NCI-H2196 treated with DMSO at 0.1 percent for 48 hours (cell line): Measurements from ENCODE around the gene HMGXB3.
A peak's percentile ranks its signal among the peaks of the same experiment; 100 is the strongest.

Source experiments
- DNase-seq: peaks from one replicate; lab custom pipeline; 2025; ENCODE audit not compliant: unreplicated experiment; lab: John Stamatoyannopoulos, UW

Gene HMGXB3, protein sequence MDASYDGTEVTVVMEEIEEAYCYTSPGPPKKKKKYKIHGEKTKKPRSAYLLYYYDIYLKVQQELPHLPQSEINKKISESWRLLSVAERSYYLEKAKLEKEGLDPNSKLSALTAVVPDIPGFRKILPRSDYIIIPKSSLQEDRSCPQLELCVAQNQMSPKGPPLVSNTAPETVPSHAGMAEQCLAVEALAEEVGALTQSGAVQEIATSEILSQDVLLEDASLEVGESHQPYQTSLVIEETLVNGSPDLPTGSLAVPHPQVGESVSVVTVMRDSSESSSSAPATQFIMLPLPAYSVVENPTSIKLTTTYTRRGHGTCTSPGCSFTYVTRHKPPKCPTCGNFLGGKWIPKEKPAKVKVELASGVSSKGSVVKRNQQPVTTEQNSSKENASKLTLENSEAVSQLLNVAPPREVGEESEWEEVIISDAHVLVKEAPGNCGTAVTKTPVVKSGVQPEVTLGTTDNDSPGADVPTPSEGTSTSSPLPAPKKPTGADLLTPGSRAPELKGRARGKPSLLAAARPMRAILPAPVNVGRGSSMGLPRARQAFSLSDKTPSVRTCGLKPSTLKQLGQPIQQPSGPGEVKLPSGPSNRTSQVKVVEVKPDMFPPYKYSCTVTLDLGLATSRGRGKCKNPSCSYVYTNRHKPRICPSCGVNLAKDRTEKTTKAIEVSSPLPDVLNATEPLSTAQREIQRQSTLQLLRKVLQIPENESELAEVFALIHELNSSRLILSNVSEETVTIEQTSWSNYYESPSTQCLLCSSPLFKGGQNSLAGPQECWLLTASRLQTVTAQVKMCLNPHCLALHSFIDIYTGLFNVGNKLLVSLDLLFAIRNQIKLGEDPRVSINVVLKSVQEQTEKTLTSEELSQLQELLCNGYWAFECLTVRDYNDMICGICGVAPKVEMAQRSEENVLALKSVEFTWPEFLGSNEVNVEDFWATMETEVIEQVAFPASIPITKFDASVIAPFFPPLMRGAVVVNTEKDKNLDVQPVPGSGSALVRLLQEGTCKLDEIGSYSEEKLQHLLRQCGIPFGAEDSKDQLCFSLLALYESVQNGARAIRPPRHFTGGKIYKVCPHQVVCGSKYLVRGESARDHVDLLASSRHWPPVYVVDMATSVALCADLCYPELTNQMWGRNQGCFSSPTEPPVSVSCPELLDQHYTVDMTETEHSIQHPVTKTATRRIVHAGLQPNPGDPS (N-terminal part only)

DNA sequence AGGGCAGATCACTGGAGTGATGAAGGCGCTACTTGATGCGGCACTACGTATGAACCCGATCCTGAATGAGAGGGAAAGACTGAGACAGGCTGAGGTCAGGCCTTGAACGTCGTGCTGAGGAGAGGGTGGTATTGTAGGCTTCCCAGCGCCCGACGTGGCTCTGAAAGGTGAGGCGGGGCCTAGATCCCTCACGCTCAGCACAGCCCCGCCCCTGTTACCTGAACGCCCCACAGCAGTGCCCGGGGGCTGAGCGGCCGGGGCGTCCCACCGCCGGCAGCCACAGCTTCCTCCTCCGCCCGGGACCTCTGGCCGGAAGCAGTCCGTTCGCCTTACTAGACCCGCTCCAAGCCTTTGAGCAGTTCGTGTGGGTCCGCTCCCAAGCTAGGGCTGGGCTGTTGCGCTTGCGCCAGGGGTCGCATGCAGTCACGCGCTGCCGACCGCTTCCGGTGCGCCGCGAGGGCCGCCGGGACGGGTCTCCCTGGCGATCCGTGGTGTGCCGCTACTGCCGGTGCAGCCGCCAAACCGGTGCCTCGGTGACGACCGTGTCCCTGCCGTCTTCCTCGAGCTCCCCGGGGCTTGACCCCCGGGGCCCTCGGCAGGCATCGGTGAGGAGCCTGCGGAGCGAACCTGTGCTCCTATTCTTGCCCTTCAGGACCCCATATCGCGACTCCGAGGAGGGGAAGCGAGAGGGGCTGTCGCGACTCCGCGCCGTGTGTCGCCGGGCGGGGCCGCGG, at the start of gene HMGXB3, which contains the start of gene TIGD6:
Gene HMGXB3, plus strand, starts transcription at position 484 of the 734 bp plus-strand sequence. CDS start 4,114 bp downstream, outside the sequence.
Gene TIGD6, minus strand, starts transcription at position 399 of the 734 bp plus-strand sequence. CDS start 4,306 bp downstream, outside the sequence.
- peak; percentile 90 for DNase-seq

- DNase-seq = no peak
Measured at GRCh38 chr5:149951138-149951749, 49.3 kb upstream of the HMGXB3 start.

DNA sequence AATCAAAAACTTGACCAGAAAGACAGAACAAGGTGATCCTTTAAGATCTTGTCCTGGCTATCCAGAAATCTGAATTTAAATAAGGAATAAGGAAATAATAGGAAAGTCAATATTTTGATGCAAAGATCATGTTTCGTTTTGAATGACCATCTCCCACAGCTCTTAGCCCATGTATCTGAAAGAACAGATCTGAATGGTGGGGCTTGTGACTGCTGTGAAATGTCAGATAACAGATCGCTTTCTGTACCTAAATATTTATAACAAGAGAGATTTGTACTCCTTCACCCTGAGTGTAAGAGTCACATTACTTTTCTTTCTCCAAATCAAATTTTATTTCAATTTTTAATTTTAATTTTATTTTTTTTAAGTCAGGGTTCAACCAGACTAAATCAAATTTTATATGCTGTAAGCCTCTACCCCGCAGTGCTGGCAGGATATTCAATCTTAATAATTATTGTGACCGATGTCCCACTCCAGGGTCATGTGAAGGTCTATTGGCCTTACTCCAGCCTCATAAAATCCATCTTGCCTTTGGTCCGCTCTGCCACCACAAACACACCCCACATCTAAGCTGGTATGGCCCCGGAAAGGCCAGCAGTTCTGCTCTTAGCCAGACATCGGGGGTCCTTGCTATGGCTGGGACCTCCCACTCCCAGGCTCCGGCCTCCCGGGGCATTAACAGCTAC, 47.0 kb upstream of the HMGXB3 start:
- DNase-seq = no peak

DNA sequence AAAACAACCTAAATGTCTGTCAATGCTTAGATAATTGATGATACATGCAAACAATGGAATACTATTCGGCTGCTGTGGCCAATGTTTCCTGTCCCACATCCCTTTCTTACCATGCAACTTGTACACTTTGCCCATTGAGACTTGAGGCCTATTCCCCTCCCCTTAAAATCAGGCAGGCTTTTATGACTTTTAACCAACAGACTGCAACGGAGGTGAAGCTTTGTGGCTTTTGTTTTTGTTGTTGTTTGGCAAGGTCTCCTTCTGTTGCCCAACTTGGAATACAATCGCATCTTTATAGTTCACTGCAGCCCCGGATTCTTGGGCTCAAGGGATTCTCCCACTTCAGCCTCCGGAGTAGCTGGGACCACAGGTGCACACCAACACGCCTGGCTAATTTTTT, 45.7 kb upstream of the HMGXB3 start:
- DNase-seq = no peak

DNA sequence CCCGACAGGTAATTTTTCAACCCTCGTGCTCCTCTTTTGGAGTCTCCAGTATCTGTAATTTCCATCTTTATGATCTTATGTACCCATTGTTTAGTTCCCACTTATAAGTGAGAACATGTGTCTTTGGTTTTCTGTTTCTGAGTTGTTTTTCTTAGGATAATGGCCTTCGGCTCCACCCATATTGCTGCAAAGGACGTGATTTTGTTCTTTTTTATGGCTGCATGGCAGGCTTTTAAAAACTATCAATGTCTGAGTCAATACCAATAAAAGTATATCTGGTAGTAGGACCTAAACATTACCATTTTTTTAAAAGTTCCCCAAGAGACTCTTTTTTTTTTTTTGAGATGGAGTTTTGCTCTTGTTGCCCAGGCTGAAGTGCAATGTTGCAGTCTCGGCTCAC, 43.9 kb upstream of the HMGXB3 start:
- no peak for DNase-seq

DNA sequence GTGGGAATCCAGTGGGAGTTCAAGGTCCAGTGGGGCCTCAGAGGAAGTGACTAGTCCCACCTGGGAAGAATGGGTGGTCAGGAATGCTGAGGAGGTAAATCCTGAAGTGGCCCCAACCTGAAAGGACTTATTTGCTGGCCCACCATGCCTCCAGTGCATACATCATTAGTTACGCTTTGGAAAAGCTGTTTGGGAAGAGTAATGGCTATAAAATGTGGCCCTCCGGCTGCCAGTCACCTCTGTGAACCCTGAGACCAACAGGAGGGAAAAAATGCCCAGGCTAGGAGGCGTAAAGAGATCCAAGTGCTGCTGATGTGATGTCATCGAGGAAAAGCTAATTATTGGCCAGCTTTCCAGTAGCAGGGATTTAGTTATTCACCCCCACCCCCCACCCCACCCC, 42.7 kb upstream of the HMGXB3 start:
- no peak for DNase-seq

DNA sequence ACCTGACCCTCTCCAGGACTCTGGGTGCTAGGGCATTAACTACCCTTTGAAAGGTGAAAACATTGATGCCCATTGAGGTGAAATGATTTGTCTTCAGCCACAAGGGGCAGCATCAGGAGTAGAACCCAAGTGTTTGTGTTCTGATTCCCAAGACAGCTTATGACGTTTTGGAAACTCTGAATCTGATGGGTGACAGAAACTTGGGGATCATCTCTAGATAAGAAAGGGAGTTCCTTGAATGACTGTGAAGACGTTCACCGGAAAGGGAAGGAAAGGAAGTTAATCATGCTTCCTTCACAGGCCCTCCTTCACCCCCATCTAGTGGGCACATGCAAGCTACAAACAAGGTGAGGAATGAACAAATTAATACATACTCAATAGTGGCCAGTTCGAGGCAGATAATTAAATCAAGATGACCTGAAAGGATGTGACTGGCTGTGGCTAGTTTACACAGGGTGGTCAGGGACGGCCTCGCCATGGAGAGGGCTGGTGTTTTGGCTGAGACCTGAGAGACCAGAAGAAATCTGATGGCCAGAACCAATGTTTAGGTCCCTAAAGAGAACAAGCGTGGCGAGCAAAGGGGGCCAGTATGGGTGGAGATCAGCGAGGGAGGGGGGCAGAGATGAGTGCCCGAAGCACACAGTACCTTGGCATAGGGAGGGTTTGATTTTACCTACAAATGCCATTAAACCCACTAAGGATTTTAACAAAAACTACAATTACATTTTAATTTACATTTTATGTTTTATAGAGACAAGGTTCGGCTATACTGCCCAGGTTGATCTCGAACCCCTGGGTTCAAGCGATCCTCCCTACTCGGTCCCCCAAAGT, 40.9 kb upstream of the HMGXB3 start:
- DNase-seq = no peak

GRCh38 chr5:149960272-149961185, 40.0 kb upstream of the HMGXB3 start, which contains the start of gene SLC26A2:
TSS of gene SLC26A2 (plus strand) at chr5:149960758. CDS start at chr5:149977653, 16,895 bp downstream.
- peak; percentile 95 for DNase-seq

DNA sequence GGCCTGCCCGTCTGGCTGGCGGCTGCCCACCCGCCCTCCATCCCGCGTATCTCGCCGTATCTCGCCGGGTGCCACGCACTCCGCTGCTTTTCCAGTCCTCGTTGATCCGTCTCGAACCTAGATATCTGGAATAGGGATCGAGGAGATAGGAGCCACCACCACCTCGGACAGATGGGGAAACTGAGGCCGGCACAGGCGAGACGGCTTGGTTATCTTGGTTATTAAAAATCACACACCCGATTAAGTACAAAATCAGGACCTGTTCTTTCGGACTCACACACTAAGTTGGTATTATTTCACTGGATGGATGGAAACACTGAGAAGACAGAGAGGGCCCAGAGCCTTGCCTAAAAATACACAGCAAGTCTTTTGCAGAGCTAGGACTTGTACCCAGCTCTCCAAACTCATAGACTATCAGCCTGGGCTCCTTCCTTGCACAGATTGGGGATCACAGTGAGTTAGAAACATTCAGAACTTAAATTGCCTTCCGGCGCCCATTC, 39.3 kb upstream of the HMGXB3 start:
- DNase-seq = no peak

DNA sequence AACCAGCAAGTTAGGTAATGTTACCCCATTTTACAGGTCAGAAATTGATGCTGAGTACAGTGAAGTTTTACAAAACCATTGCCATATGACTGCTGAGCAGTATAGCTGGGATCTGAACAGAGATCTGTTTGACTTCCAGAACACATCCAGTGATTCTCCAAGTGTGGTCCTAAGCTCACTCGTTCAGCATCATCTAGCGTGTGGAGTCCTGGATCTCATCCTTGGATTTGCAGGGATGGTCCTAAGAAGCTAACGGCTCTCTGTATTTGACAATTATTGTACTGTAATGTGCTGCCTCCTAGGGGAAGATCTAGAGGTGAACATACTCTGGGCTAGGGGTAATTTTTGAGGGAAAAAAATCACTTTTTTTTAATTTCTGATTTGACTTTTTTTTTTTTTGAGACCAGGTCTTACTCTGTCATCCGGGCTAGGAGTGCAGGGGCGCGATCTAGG, 38.6 kb upstream of the HMGXB3 start:
- no peak for DNase-seq

DNA sequence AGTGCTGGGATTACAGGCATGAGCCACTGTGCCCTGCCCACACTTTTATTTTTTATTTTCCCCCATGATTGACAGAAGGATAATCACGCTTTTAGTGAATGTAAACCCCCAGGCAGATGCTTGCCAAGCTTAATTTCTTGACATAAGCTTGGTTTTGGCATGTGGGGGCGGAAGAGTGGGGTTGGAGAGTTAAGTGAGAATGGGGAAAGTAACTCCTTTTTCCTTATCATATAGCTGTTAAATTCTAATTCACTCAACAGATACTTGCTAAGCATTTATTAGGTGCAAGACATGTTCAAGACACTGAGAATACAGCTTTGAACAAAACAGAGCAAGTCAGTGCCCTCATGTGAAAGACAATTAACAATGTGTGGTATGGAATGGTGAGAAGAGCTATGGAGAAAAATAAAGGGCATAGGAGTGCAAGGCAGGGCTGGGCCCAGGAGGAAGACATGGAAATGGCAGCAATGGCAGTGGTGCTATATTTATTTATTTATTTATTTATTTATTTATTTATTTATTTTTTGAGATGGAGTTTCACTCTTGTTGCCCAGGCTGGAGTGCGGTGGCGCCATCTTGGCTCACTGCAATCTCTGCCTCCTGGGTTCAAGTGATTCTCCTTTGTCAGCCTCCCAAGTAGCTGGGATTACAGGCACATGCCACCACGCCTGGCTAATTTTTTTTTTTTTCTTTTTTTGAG, 37.8 kb upstream of the HMGXB3 start:
- no peak for DNase-seq

GRCh38 chr5:149963729-149964128, 36.8 kb upstream of the HMGXB3 start:
- DNase-seq = no peak

- no peak for DNase-seq
Measured at GRCh38 chr5:149966946-149967345, 33.6 kb upstream of the HMGXB3 start.

DNA sequence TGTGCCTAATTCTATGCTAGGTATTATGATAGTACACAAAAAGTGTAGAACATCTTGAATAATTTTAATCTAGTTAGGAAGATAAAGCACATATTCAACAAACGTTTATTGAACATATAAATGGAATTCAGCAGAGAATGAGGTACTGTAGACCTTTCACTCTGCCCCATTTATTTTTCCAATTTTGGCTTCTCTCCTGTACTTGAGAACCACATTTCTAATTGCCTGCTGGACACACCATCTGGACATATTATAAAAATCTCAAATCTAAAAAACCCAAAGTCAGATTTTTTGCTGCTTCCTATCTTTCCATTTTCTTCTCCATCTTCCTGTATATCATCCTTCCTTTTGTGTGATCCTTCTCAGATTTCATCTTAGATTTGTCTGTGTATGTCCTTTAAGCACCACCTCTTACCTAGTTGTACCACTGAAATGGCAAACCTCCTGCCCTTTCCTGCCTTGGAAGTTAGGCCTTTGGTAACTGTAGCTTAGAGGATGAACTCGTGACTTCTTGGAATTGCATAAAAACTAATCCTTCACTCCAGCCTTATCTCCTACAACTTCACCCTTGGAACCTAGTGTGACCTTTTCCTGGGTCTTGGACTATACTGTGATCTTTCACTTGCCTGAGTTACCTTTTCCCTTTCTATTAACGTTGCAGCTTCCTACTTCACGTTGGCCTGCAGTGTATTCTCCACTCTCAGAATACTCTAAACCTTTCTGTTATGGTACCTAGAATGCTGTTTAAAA, 31.2 kb upstream of the HMGXB3 start:
- DNase-seq = no peak

- DNase-seq = no peak
Measured at GRCh38 chr5:149975409-149975808, 25.1 kb upstream of the HMGXB3 start.

DNA sequence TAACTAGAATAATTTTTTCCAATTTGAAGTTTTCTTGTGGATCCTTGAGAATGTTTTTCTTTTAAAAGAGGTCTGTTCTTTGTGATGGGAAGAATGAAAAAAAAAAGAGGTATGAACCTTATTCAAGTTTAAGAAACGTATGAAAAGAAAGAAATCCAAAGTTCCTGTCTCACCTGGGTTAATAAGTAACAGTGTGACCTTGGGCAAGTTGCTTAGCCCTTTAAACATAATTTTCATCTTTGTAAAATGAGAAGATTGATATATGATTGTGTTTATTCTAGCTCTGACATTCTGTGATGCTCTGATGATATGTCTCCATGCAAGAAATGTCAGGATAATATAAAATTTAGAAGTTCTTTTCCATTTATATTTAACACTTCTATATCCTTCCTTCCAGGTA, 20.6 kb upstream of the HMGXB3 start:
- no peak for DNase-seq
